Measurements from ENCODE around the gene STK39.

STK39 gene

DNA sequence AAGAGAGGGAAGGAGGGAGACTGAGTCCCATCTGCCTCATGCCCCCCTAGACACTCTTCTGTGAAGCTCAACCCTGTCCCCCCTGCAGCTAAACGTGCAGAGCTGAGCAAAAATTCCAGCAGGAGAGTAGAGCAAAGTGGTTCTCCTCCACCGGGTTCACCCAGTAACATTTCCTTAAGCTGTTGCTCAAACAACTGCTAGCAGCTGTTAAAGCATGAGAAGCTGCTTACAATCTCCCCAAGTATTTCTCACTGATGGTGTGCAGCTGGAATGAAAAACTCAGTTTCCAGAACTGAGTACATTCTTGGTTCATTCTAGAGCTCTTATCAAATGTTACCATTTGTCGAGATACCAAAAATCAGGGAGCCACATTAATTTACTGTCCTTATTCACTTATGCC is 92.3 kb downstream of the STK39 start:
- H3K4me3 ChIP-seq (ENCODE audit: low read length), result no peak overlapping the region
- no peak for DNase-seq (ENCODE audit: low read depth)
- TF ChIP-seq, protein P1, sequence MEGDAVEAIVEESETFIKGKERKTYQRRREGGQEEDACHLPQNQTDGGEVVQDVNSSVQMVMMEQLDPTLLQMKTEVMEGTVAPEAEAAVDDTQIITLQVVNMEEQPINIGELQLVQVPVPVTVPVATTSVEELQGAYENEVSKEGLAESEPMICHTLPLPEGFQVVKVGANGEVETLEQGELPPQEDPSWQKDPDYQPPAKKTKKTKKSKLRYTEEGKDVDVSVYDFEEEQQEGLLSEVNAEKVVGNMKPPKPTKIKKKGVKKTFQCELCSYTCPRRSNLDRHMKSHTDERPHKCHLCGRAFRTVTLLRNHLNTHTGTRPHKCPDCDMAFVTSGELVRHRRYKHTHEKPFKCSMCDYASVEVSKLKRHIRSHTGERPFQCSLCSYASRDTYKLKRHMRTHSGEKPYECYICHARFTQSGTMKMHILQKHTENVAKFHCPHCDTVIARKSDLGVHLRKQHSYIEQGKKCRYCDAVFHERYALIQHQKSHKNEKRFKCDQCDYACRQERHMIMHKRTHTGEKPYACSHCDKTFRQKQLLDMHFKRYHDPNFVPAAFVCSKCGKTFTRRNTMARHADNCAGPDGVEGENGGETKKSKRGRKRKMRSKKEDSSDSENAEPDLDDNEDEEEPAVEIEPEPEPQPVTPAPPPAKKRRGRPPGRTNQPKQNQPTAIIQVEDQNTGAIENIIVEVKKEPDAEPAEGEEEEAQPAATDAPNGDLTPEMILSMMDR (IDR thresholded peaks at IDR 0.05; ENCODE audit: insufficient read depth, low read depth, low read length, missing control alignments), result no peak

DNA sequence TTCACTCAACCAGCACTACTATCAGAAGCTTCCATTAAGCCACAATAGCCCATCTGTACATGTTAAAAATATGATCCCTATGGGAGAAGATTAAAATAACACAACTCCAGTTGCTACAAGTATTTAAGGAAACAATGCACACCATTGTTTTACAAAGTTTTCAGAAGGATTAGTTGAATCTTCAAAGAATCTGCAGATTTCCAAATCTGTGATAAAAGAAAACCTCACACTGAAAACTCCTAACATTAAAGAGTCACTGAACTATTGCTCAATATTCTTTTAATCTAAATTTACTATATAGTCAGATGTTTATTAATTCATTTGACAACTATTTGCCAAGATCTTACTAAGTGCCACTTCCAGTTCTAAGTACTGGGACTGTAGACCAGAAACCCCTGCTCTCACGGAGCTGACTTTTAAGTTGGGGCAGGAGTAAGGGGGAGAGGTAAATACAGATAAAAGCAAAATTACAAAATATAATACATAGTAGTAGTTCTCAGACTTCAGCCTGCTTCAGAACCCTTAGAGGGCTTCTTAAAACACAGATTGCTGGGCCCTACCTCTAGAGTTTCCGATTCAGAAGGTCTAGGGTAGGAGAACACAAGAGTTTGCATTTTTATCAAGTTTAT is 94.4 kb downstream of the STK39 start:
- DNase-seq (ENCODE audit: low read depth), result no peak
- H3K4me3 ChIP-seq (ENCODE audit: low read length), result no peak overlapping the region
- TF ChIP-seq, protein P1 (IDR thresholded peaks at IDR 0.05; ENCODE audit: insufficient read depth, low read depth, low read length, missing control alignments), result no peak

DNA sequence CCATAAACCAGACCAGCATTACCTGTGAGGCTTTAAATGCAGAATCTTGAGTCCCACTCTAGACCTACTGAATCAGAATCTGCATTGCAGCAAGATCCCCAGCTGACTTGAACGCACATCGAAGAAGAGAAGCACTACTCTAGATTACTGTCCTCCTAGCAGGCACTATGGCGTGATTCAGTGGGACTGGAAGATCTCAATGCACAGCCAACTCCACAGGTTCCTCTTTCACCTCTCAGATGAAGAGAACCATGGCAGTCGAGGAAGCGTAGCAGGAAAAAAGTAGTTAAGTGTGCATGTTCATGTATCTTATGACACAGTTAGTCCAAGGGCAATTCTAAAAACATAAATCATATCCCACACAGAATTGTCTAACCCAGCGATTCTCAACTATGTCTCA is 97.4 kb downstream of the STK39 start:
- no peak for DNase-seq (ENCODE audit: low read depth)
- TF ChIP-seq, protein P1 (IDR thresholded peaks at IDR 0.05; ENCODE audit: insufficient read depth, low read depth, low read length, missing control alignments), result no peak
- no peak overlapping the region for H3K4me3 ChIP-seq (ENCODE audit: low read length)

DNA sequence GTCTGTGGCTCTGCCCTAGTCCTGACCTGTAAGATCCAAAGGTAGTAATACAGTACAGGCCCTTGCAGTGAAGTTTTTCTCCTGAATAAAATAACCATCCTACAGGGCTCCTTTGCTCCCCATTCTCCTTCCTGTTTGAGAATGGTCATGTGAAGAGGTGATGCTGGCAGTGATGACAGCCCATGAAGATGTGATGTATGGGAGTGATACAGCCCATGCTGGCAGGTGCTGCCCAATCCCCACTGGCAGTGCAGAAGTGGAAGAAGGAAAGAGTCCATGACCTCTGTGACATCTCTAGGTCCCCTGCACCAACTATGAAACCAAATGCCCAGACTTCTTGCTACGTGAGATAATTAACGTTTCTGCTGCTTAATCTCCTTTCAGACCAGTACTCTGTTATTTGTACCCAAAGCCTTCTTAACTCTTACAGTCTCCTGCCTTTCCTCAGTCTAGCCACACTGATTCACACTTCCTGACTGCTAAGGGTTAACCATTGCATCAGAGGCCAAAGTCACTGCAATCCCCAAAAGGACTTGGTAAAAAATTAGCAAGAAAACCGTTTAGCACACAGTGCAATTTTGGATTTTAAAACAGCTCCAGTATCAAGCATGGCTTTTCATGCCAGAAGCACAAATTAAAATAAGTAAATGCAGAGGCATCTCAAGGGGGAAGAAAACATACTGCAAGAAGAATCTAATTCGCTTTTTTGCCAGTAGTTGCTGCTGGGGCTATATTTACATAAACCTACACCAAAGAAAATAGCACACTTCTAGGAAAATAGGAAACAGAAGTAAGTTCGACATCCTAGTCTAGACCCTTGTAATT is 98.0 kb downstream of the STK39 start:
- no peak for DNase-seq (ENCODE audit: low read depth)
- H3K4me3 ChIP-seq (ENCODE audit: low read length), result no peak overlapping the region
- TF ChIP-seq, protein P1 (IDR thresholded peaks at IDR 0.05; ENCODE audit: insufficient read depth, low read depth, low read length, missing control alignments), result no peak

DNA sequence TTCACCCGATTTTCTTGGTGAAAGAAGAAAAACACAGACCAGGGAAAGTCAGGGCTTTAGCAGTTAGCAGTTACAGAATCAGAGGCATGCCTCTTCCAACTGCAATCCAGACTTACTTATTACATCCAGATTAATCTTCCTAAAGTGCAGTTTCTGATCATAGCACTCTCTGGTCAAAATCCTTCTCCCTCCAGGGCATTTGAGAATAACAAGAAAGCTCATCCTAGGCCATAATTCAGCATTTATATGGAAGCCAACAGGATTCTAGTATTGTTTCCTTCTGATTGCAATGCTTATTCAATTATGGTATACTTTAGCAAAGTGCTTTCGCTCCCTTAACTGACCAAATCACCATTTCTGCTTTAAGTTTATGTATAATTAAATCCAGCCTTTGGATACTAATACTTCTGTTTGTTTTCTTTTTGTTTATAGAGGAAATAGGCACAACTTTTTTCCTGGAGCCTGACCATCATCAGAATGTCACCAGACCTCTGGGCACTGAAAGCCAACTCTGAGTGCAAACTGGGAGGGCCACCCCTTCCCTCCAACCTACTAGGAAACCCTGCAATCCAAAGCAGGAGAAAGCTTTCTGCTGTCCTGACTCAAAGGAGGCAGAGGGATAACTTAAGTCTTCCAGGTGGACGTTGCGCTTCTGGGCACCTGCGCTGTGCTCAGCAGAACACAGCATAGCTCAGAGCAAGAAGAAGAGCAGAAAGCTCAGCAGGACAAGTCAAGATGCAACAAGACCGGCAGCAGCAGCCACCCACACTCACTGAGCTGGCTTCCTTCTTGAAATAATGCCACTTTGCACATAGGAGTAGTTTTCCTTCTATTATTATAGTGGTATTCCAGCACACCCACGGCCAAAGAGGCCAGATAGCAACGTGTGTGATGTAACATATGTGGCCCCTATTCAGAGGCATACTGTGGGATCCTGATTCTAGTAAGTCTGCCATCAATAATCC is 99.3 kb downstream of the STK39 start:
- no peak overlapping the region for H3K4me3 ChIP-seq (ENCODE audit: low read length)
- TF ChIP-seq, protein P1 (IDR thresholded peaks at IDR 0.05; ENCODE audit: insufficient read depth, low read depth, low read length, missing control alignments), result no peak
- DNase-seq (ENCODE audit: low read depth), result no peak

DNA sequence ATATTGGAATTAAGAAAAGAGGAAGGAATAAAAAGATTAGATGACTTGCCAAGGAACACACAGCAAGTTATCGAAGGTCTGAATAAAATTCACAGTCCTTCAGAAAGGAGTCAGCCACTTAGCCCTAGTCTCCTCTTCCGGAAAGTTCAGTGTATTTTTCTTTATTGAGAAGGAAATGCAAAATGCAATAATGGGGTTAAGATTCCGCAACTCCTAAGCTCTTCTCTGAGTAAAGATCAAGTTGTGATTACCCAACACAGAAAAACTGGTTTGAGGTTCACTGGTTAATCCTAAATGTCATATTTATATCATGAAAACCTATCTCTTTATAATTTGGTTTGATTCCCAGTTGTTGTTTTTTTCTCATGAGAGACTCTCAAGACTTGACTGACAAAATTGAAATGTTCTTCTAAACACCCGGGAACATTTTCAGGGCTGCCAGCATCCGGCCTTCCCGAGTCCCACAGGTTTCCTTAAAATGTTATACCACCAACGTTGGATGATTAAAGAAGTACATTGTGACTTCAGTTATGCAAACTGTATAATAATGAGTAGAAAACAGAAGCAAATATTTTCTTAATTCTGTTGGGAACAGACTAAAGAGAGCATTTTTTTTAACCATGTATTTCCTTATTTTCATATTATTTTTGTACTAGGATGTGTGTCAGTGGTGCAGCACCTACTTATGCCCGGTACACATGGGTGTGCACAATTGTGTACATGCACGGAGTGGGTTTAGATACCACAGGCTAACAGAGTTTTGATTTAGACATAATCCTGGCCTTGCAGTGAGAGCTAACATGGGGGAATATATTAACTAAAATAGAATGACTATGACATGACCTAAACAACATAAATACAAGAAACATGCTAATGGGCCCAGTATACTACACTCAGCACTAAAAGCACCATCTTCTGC is 100.2 kb downstream of the STK39 start:
- TF ChIP-seq, protein P1 (IDR thresholded peaks at IDR 0.05; ENCODE audit: insufficient read depth, low read depth, low read length, missing control alignments), result no peak
- H3K4me3 ChIP-seq (ENCODE audit: low read length), result no peak overlapping the region
- no peak for DNase-seq (ENCODE audit: low read depth)

Measured in epithelial cell of esophagus (primary cell).